ENCODE data around the gene SARDH.
A peak's percentile ranks its signal among the peaks of the same experiment; 100 is the strongest.

Gene SARDH

GRCh38 chr9:133714606-133715294 lies 23.4 kb downstream of the SARDH start:
- no peak for DNase-seq (ENCODE audit: low read depth in 2 of 2)

- no peak for DNase-seq (ENCODE audit: low read depth in 2 of 2)
Observed at GRCh38 chr9:133713960-133714495, 24.1 kb downstream of the SARDH start.

- no peak for DNase-seq (ENCODE audit: low read depth in 2 of 2)
Observed at GRCh38 chr9:133713150-133713959, 24.8 kb downstream of the SARDH start.

- no peak for DNase-seq (ENCODE audit: low read depth in 2 of 2)
Observed at GRCh38 chr9:133712221-133713100, 25.7 kb downstream of the SARDH start.

GRCh38 chr9:133711428-133712220 lies 26.5 kb downstream of the SARDH start:
- DNase-seq (ENCODE audit: low read depth in 2 of 2) = no peak

GRCh38 chr9:133710661-133711427 lies 27.3 kb downstream of the SARDH start:
- no peak for DNase-seq (ENCODE audit: low read depth in 2 of 2)

- DNase-seq (ENCODE audit: low read depth in 2 of 2) = no peak
Observed at GRCh38 chr9:133709691-133710571, 28.2 kb downstream of the SARDH start.

GRCh38 chr9:133709015-133709611 lies 29.0 kb downstream of the SARDH start:
- DNase-seq (ENCODE audit: low read depth in 2 of 2) = peak in 1 of 2 donors; percentile 51

- DNase-seq (ENCODE audit: low read depth in 2 of 2) = no peak
Observed at GRCh38 chr9:133708246-133709014, 29.7 kb downstream of the SARDH start.

GRCh38 chr9:133707763-133708245 lies 30.3 kb downstream of the SARDH start:
- DNase-seq (ENCODE audit: low read depth in 2 of 2) = no peak

GRCh38 chr9:133707065-133707762 lies 30.9 kb downstream of the SARDH start:
- DNase-seq (ENCODE audit: low read depth in 2 of 2) = no peak

- no peak for DNase-seq (ENCODE audit: low read depth in 2 of 2)
Observed at GRCh38 chr9:133706307-133707050, 31.7 kb downstream of the SARDH start.

GRCh38 chr9:133705576-133705975 lies 32.6 kb downstream of the SARDH start:
- no peak for DNase-seq (ENCODE audit: low read depth in 2 of 2)

GRCh38 chr9:133704711-133705181 lies 33.4 kb downstream of the SARDH start:
- DNase-seq (ENCODE audit: low read depth in 2 of 2) = no peak

GRCh38 chr9:133703591-133704399 lies 34.4 kb downstream of the SARDH start:
- no peak for DNase-seq (ENCODE audit: low read depth in 2 of 2)
